Lower leg skin (tissue), 4 donors: ENCODE data around the gene TIRAP. TPM values are rescaled to one million over a fixed set of nuclear protein-coding genes. Genes with fewer than 3 reads are reported as not detected.

Experiments
- DNase-seq, 2 donors: peaks; one replicate each; pipeline ENCODE4 v3.0.0-alpha.2; 2019; ENCODE audit warnings: low spot score in 2 of 2
- H3K4me3 ChIP-seq: fragments of 200-600 bp; sonication (generic); 2 replicates; pipeline ENCODE4 v1.5.1; 2017; ENCODE audit warnings: mild to moderate bottlenecking, low read depth; ENCODE audit not compliant: poor library complexity, severe bottlenecking
- POLR2A ChIP-seq, 2 donors: fragments of 450-650 bp; IDR thresholded peaks; one replicate each; pipeline ENCODE4 v1.6.1; 2016 to 2017; ENCODE audit warnings: antibody characterized with exemption in 2 of 2, mild to moderate bottlenecking in 1 of 2, moderate library complexity in 1 of 2
- WGBS, 2 donors: methylation state at CpG; one replicate each; pipeline ENCODE4 v1.1.5; 2018; 5-methylcytosine and 5-hydroxymethylcytosine counted together
- intact Hi-C: fragments of 100-400 bp; cut with DNase I; formaldehyde crosslinking; loops from one replicate; pipeline ENCODE4 v1.15.0; 2023; ENCODE audit warnings: low total_unique reads
- total RNA-seq, 4 donors: library from RNA; depleted of rRNA; stranded (reverse); fragments of >200 nt; gene quantifications; one replicate each; pipeline ENCODE4 v1.1.0, GENCODE V29; 2016
- TF ChIP-seq, protein P1 (sequence below), 3 donors: fragments of 450-650 bp; IDR thresholded peaks; one replicate each; pipeline ENCODE4 v1.5.1; 2016; ENCODE audit warnings: antibody characterized with exemption in 3 of 3, mild to moderate bottlenecking in 3 of 3, moderate library complexity in 2 of 3

Gene TIRAP
- total RNA-seq, 4 donors from 2014 or later: 13.2 to 16.8 (median 15.3) TPM

DNA sequence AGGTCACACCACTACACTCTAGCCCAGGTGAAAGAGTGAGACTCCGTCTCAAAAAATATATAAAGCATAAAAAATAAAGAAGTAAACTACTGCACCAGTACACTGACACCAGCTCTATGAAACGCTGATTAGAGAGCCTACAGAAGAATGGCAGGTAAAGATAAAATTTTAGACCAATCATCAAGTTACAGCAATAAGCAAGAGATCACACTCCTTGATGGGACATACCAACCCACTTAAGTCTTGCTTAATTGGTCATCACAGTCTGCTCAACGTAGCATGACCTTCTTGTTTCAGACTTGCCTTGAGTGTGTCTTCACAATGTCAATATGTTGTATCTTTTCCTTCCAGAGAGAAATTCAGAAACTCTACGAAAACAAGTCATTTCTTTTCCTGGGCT, 26.7 kb upstream of the TIRAP start:
- DNase-seq: no peak
- no peak overlapping the region for H3K4me3 ChIP-seq
- TF ChIP-seq, protein P1, sequence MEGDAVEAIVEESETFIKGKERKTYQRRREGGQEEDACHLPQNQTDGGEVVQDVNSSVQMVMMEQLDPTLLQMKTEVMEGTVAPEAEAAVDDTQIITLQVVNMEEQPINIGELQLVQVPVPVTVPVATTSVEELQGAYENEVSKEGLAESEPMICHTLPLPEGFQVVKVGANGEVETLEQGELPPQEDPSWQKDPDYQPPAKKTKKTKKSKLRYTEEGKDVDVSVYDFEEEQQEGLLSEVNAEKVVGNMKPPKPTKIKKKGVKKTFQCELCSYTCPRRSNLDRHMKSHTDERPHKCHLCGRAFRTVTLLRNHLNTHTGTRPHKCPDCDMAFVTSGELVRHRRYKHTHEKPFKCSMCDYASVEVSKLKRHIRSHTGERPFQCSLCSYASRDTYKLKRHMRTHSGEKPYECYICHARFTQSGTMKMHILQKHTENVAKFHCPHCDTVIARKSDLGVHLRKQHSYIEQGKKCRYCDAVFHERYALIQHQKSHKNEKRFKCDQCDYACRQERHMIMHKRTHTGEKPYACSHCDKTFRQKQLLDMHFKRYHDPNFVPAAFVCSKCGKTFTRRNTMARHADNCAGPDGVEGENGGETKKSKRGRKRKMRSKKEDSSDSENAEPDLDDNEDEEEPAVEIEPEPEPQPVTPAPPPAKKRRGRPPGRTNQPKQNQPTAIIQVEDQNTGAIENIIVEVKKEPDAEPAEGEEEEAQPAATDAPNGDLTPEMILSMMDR (IDR thresholded peaks at IDR 0.05): no peak
- TF ChIP-seq POLR2A (IDR thresholded peaks at IDR 0.05): no peak
- intact Hi-C loops: no loop called here
- WGBS, 2 donors: 93 to 94% methylated on average over 4 of the region's 4 CpGs

DNA sequence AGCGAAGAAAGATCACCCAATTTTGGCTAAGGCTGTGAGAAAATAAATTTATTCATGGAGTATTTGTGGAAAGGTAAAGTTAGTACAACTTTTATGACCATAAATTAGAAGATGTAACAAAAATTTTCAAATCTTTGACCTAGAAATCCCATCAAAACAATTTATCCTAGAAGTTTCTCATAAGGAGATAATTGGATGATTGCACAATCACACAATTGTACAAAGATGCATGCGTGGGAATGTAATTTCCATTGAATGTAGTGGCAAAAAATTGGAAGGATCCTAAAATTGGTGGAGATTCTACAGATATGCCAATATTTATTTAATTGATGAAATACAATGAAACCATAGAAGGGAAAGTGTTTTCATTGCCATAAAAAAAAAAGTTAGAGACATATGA, 25.7 kb upstream of the TIRAP start:
- intact Hi-C loops: no loop called here
- DNase-seq: no peak
- H3K4me3 ChIP-seq: no peak overlapping the region
- 88 to 90% methylated on average over 2 of the region's 2 CpGs for WGBS, 2 donors
- TF ChIP-seq, protein P1 (IDR thresholded peaks at IDR 0.05): no peak
- TF ChIP-seq POLR2A (IDR thresholded peaks at IDR 0.05): no peak

DNA sequence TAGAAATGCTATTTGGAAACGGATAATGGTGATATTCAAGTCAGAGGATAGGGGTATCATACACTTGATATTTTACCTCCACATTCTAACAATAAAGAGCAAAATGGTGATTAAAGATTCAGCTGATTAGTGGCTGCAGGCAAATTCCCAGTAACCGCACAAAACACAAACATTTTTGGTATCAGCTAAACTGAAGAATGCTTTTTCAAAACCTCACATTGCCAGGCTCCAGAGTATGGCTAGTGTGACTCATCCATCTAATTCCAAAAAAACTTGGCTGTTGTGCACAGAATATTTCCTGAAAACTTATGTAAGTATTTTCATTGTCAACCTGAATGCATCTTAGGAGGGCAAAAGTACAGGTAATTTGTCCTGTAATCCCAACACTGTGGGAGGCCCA, 25.1 kb upstream of the TIRAP start:
- H3K4me3 ChIP-seq: no peak overlapping the region
- TF ChIP-seq, protein P1 (IDR thresholded peaks at IDR 0.05): no peak
- WGBS, 2 donors: 74 to 89% methylated on average over 2 of the region's 2 CpGs
- intact Hi-C loops: no loop called here
- no peak for DNase-seq

DNA sequence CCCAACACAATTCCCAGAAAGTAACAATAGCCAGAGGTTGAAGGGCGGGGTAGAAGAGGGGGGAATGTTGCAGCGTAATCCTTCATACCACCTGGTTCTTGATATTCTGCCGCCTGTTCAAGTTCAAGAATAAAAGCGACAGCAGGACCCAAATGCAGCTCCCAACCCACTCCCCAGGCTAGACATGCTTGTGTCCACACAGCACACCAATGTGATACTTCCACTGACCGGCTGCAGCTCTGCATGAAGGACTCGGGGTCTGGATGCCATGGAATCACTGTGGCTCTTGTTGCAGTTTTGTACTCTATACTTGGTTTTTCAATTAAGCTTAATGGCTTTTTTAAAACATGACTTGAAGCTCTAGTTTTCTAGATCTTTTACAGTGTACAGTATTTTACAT, 20.7 kb upstream of the TIRAP start:
- intact Hi-C loops: no loop called here
- no peak for DNase-seq
- no peak overlapping the region for H3K4me3 ChIP-seq
- TF ChIP-seq POLR2A (IDR thresholded peaks at IDR 0.05): no peak
- TF ChIP-seq, protein P1 (IDR thresholded peaks at IDR 0.05): no peak
- WGBS, 2 donors: 94% methylated on average over 6 of the region's 6 CpGs

DNA sequence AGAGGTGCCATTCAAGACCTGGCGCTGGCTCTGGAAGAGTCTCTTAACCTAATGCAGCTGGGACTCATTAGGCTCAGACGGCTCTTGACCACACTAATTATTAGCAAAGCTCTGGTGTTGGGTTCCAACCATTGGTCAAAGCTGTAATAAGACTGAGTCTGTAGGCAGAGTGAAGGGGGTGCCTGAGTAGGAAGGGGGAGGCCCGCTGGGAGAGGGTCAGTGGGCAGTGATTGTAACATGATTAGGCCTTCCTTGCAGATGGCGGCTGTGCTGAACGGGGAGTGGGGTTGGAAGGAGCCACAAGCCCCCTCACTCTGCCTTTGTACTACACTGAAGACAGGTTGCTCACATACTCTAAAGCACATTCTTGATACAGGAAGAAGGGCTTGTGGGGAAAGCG, 19.4 kb upstream of the TIRAP start:
- no peak overlapping the region for H3K4me3 ChIP-seq
- intact Hi-C loops: no loop called here
- no peak for DNase-seq
- TF ChIP-seq POLR2A (IDR thresholded peaks at IDR 0.05): no peak
- TF ChIP-seq, protein P1 (IDR thresholded peaks at IDR 0.05): no peak
- 80 to 82% methylated on average over 6 of the region's 6 CpGs for WGBS, 2 donors

DNA sequence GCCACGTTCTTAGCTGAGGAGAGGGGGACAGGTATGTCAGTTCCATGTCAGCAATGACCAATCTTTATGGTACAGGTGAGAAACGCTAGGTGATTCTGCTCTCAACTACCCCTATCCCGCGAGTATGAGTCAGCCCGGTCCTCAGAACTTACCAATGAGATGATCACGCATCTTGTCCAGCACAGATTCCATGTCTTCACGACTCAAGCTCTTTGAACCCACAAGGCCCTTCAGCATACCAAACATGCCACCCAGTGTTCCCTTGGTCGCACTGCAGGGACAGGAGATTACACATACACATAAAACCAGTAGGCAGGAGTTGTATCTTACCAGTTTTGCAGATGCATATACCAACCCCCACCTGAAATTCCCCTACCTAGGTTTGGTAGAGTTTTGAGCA, 17.1 kb upstream of the TIRAP start:
- H3K4me3 ChIP-seq: no peak overlapping the region
- TF ChIP-seq POLR2A (IDR thresholded peaks at IDR 0.05): no peak
- TF ChIP-seq, protein P1 (IDR thresholded peaks at IDR 0.05): no peak
- intact Hi-C loops: no loop called here
- DNase-seq: no peak
- 75 to 85% methylated on average over 8 of the region's 8 CpGs for WGBS, 2 donors
